Fibroblast of the aortic adventitia (primary cell): ENCODE measurements around the gene DYNC1H1. TPM values are rescaled to one million over a fixed set of nuclear protein-coding genes. Genes with fewer than 3 reads are reported as not detected.

ENCODE experiments used
- DNase-seq: peaks from one replicate; pipeline ENCODE4 v3.0.0-alpha.2; 2010; ENCODE audit warnings: low read depth
- H3K4me3 ChIP-seq: 2 replicates; pipeline ENCODE4 v1.5.1; 2011; ENCODE audit warnings: low read depth, mild to moderate bottlenecking, control low read depth, low read length, moderate library complexity
- total RNA-seq: library from RNA; depleted of rRNA; stranded (reverse); fragments of >200 nt; gene quantifications from 2 replicates; pipeline ENCODE4 v1.2.3, GENCODE V29; 2012; ENCODE audit warnings: low replicate concordance
- TF ChIP-seq, protein P1 (sequence below): IDR thresholded peaks from 2 replicates; pipeline ENCODE4 v1.5.1; 2011; ENCODE audit warnings: mild to moderate bottlenecking, low read length, control low read depth, inconsistent platforms; ENCODE audit not compliant: insufficient read depth

Gene DYNC1H1
- total RNA-seq, 1 donor, result 376 TPM

DNA sequence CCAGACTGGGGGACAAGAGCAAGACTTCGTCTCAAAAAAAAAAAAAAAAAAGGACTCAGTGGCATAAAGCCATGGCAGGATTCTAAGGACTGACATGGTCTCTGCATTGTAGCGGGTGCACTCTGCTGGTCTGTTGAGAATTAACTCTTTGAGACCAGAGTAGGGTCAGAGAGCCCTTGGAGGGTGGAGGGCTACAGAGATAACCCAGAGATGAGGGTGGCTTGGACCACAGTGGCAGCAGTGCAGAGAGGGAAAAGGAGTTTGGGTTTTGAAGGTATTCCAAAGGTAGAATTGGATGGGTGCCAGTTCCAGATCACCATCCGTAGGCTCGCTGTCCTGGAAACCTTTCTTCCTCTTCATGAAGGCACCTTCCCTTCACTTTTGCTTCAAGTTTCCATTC is 14.3 kb upstream of the DYNC1H1 start:
- no peak overlapping the region for H3K4me3 ChIP-seq
- TF ChIP-seq, protein P1, sequence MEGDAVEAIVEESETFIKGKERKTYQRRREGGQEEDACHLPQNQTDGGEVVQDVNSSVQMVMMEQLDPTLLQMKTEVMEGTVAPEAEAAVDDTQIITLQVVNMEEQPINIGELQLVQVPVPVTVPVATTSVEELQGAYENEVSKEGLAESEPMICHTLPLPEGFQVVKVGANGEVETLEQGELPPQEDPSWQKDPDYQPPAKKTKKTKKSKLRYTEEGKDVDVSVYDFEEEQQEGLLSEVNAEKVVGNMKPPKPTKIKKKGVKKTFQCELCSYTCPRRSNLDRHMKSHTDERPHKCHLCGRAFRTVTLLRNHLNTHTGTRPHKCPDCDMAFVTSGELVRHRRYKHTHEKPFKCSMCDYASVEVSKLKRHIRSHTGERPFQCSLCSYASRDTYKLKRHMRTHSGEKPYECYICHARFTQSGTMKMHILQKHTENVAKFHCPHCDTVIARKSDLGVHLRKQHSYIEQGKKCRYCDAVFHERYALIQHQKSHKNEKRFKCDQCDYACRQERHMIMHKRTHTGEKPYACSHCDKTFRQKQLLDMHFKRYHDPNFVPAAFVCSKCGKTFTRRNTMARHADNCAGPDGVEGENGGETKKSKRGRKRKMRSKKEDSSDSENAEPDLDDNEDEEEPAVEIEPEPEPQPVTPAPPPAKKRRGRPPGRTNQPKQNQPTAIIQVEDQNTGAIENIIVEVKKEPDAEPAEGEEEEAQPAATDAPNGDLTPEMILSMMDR, result no peak
- DNase-seq, result no peak

DNA sequence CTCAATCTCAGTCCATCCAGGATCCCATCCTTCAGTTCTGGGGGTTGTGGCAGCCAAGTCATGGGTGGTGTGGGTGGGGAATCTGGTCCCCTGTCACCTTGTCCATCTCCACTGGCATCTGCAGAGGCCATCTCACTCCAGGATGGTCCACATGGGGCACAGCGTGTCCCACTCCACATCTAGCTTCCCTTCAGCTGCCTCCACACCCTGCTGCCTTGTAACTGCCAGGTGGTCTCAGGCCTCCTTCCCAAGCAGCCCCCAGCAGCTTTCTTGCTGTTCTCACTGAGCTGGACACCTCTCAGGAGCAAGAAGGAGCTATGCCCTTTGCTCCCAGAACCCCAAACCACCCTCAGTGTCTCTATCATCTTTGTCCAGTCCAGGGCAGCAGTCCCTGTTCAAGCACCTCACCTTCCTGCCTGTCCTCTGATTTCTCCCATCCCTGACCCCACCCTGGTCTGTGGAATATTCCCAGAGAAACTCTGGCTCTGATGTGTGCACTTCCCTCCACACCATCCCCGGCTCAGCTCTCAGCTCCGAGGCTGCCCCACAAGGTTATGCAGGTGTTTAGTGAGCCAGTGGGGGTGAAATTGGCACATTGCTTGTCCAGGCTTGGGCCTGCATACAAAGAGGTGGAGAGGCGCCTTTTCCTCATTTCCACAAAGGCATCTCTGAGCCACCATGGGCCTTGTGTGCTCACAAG is 13.7 kb upstream of the DYNC1H1 start:
- no peak for DNase-seq
- no peak overlapping the region for H3K4me3 ChIP-seq
- TF ChIP-seq, protein P1, result no peak

DNA sequence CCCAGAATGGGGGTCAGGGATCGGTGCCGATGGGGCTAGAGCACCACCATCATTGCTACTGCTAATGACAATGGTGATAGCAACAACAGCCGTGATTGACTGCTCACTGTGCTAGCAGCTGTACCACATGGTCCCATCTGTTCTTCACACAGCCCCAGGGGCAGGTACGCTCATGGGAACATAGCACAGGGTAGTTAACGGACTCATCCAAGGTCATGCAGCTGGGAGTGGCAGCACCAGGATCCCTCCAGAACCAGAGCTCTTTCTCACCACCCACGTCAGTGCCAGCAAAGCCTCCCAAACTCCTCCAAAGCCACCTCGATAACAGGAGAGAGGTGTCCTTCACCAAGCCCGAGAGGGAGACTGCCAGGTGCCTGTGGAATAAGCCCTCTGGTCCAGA is 11.2 kb upstream of the DYNC1H1 start:
- no peak overlapping the region for H3K4me3 ChIP-seq
- DNase-seq, result no peak
- TF ChIP-seq, protein P1, result no peak

DNA sequence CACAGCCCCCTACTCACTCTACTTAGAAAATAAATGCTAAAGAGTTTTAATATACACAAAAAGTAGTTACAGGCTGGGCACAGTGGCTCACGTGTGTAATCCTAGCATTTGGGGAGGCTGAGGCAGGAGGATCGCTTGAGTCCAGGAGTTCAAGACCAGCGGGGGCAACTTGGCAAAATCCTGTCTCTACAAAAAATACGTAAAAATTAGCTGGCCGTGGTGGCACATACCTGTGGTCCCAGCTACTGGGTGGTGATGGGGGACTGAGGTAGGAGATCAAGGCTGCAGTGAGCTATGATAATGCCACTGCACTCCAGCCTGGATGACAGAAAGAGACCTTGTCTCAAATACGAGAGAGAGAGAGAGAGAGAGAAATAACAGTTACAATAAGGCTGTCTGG is 9.9 kb upstream of the DYNC1H1 start:
- TF ChIP-seq, protein P1, result no peak
- DNase-seq, result no peak
- H3K4me3 ChIP-seq, result no peak overlapping the region

DNA sequence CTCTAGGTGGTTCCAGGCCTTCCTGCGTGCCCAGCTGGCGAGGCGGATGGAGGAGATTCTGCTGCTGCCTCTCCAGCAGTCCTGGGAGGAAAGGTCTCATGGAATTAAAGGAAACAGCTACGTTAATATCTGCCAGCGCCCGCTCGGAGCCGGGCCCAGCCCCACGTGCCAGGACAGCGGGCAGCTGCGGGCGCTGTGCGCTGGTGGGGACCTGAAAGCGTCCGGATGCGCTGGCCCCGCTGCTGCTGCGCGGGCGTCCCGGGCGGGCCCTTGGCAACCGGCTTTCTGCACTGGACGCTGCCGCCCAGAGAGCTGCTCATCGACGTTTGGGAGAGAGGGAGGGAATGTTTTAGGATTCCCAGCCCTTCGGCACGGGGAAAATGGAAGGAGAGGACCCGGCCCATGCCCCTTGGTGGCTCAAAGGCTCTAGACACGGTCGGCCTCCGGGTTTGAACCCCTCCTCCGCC is 8.6 kb upstream of the DYNC1H1 start:
- no peak overlapping the region for H3K4me3 ChIP-seq
- TF ChIP-seq, protein P1, result no peak
- DNase-seq, result no peak

DNA sequence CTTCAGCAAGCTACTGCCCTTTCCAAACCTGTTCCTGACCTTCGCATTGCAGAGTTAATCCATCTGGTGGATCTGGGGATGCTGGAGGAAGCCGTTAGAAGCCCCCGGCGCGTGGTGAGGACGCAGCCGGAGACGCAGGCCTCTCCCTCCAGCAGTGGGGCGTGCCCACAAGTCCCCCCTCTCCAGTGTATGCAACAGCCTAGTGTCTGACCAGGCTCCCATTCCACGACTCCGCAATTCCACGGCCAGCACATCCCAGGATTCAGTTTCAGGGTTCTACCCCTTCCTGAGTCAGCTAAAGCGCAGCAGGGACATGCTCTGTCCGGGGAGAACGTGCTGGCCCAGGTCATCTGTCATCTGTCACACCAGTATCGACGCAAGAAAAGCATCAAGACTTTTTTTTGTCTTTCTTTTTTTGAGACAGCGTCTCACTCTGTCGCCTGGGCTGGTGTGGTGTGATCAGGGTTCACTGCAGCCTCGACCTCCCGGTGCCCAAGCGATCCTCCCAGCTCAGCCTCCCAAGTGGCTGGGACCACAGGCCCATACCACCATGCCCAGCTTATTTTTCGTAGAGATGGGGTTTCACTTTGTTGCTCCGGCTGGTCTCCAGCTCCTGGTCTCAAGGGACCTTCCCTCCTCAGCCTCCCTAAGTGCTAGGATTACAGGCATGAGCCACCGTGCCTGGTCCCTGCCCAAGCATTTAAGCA is 8.0 kb upstream of the DYNC1H1 start:
- DNase-seq, result no peak
- H3K4me3 ChIP-seq, result no peak overlapping the region
- TF ChIP-seq, protein P1, result no peak
